ENCODE data around the gene TRAP1.

TRAP1 gene

DNA sequence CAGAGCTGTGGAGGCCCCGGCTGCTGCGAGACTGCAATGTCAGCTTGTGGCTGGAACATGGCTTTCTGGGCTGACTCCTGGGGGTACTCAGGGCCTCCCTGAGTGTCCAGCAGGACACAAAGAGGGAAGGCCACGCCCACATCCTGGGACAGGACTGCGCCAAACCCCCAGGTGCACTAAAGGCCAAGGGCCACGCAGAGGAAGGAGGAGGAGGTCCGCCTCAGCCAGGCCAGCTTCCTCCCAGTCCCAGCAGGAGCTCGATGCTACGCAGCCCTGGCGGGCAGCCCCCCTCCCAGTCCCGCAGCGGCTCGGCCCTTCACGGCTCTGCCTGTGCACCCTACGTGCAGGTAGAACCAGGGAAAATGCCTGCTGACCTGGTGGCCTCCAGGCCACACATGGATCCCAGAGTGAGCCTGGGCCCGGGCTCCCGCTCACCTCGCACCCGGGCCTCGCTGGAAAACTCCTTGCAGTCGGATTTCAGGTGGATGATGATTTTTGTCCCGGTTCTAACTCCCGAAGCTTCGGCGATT, 41.7 kb downstream of the TRAP1 start:
- H3K9me3 ChIP-seq (ENCODE audit: control insufficient read depth, low read length) = no peaks in the 10 kb centered on the region
- no peaks in the 10 kb centered on the region for H3K4me1 ChIP-seq (ENCODE audit: control insufficient read depth, insufficient read depth, low read length)
- H3K4me3 ChIP-seq (ENCODE audit: insufficient read depth, low read depth, low read length) = no peak overlapping the region
- H3K36me3 ChIP-seq (ENCODE audit: control insufficient read depth, insufficient read depth, low read length) = peaks cover 34% of the 10 kb centered on the region
- H3K27me3 ChIP-seq (ENCODE audit: control insufficient read depth, insufficient read depth, low read length, poor library complexity, severe bottlenecking) = no peaks in the 10 kb centered on the region
- no peak overlapping the region for H3K27ac ChIP-seq (ENCODE audit: insufficient read depth, low read depth, low read length, poor library complexity, severe bottlenecking)
- 92 to 93% methylated on average over 24 of the region's 24 CpGs for WGBS, 2 experiments

DNA sequence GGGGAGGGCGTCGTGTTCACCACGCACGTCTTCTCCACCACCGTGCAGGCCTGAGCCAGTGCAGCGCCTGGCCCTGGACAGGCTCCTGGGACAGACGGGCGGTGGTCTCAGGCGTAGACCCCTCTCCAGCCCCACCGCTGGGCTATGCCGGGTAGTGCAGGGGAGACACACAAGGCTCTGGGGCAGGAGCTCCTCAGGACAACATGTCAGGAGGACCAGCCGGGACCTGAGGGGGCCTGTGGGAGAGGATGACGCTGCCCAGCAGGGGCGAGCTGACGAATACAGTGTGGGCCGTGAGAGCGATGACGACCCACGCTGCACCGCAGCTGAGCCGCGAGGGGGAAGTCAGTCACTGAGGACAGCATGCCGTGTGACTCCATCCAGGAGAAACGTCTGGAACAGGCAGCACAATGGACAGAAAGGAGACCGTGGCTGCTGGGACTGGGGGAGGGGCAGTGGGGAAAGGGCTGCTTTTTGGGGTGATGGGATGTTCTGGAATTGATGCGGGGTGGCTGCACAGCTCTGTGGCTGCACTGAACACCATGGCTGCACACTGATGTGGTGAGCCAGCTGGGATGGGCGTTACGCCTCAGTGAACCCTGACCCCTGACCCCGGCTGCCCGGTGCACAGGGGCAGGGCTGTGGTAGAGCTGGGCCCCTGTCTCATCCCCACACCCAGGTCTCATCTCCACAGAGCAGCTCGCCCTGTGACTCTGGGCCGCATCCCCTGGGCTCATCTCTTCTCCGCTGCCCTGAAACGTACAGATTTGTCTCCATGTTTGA, 42.6 kb downstream of the TRAP1 start:
- Histone ChIP-seq H3K27me3 (ENCODE audit: control insufficient read depth, insufficient read depth, low read length, poor library complexity, severe bottlenecking) (no peaks in the 10 kb centered on the region), H3K4me3 (ENCODE audit: insufficient read depth, low read depth, low read length) (no peak overlapping the region), H3K4me1 (ENCODE audit: control insufficient read depth, insufficient read depth, low read length) (no peaks in the 10 kb centered on the region), H3K27ac (ENCODE audit: insufficient read depth, low read depth, low read length, poor library complexity, severe bottlenecking) (no peak overlapping the region), H3K9me3 (ENCODE audit: control insufficient read depth, low read length) (no peaks in the 10 kb centered on the region), H3K36me3 (ENCODE audit: control insufficient read depth, insufficient read depth, low read length) (peaks cover 24% of the 10 kb centered on the region)
- 93 to 94% methylated on average over 34 of the region's 34 CpGs for WGBS, 2 experiments

DNA sequence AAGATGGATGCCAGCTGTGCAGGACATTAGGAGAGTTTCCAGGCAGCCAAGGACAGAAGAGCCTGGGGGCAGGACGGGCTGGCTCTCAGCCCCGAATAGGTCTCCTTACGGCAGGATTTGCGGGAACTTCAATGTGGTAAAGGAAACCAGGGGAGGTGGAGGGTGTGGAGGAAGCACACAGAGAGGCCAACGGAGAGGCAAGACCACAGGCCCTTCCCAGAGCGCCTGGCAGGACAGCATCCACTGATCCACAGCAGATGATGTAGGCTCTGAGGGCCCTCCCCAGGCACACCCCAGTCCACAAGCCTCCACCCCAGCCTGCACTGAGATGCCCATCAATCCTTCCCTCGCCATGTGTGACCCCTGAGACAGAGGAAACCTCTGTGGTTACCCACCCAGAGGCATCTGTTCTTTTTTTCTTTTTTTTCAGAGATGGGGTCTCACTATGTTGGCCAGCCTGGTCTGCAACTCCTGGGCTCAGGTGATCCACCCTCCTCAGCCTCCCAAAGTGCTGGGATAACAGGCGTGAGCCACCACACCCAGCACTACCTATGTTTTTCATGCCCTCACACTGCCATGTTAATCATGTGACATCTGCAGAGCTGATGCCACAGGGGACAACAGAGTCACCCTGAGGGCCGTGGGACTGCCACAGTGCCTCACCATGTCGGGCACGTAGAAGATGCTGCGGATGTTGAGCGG, 43.5 kb downstream of the TRAP1 start:
- Histone ChIP-seq H3K27ac (ENCODE audit: insufficient read depth, low read depth, low read length, poor library complexity, severe bottlenecking) (no peak overlapping the region), H3K9me3 (ENCODE audit: control insufficient read depth, low read length) (no peaks in the 10 kb centered on the region), H3K4me3 (ENCODE audit: insufficient read depth, low read depth, low read length) (no peak overlapping the region), H3K27me3 (ENCODE audit: control insufficient read depth, insufficient read depth, low read length, poor library complexity, severe bottlenecking) (no peaks in the 10 kb centered on the region), H3K36me3 (ENCODE audit: control insufficient read depth, insufficient read depth, low read length) (peaks cover 18% of the 10 kb centered on the region), H3K4me1 (ENCODE audit: control insufficient read depth, insufficient read depth, low read length) (no peaks in the 10 kb centered on the region)
- WGBS, 2 experiments = 91% methylated on average over 13 of the region's 13 CpGs

DNA sequence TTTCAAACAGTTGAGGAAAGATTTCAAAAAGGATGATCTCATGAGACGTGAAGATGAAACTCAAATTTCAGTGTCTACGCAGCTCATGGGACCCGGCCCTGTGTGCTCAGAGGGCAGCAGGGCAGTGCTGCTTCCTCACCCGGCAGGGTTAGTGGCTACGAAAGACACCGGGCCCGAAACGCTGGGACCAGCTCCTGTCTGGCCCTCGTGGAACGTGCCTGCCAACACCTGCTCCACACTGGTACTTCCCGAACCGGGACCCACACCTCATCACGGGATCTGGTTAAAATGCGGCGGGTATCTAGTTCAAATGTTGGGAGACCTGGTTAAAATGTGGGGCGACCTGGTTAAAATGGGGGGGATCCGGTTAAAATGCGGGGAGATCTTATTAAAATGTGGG, 44.1 kb downstream of the TRAP1 start:
- Histone ChIP-seq H3K27me3 (ENCODE audit: control insufficient read depth, insufficient read depth, low read length, poor library complexity, severe bottlenecking) (no peaks in the 10 kb centered on the region), H3K27ac (ENCODE audit: insufficient read depth, low read depth, low read length, poor library complexity, severe bottlenecking) (no peak overlapping the region), H3K36me3 (ENCODE audit: control insufficient read depth, insufficient read depth, low read length) (peaks cover 15% of the 10 kb centered on the region), H3K4me1 (ENCODE audit: control insufficient read depth, insufficient read depth, low read length) (no peaks in the 10 kb centered on the region), H3K4me3 (ENCODE audit: insufficient read depth, low read depth, low read length) (no peak overlapping the region), H3K9me3 (ENCODE audit: control insufficient read depth, low read length) (no peaks in the 10 kb centered on the region)
- WGBS, 2 experiments = 95 to 96% methylated on average over 18 of the region's 18 CpGs

DNA sequence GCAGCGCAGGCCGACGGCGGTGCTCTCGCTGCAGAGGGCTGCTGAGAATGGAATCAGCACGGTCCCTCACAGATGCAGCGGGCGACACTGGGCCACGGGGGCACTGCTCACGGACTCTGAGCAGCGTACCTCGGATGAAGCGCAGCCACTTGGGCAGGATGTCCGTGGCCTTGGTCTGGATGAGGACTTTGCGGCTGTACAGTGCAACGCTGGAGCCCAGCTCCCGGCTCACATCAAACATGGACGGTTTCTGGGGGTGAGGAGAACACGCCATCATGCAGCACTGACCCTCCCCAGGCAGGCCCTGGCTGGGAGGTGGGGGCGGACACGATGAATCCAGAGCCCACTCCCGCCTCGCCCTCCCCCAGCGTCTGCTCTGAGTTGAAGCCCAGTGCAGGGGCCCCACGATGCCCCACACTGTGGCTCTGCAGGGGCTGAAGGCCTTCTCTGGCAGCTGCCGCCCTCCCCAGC, 44.7 kb downstream of the TRAP1 start:
- H3K27ac ChIP-seq (ENCODE audit: insufficient read depth, low read depth, low read length, poor library complexity, severe bottlenecking) = no peak overlapping the region
- no peaks in the 10 kb centered on the region for H3K9me3 ChIP-seq (ENCODE audit: control insufficient read depth, low read length)
- no peak overlapping the region for H3K4me3 ChIP-seq (ENCODE audit: insufficient read depth, low read depth, low read length)
- H3K4me1 ChIP-seq (ENCODE audit: control insufficient read depth, insufficient read depth, low read length) = no peaks in the 10 kb centered on the region
- 96% methylated on average over 26 of the region's 26 CpGs for WGBS, 2 experiments
- H3K27me3 ChIP-seq (ENCODE audit: control insufficient read depth, insufficient read depth, low read length, poor library complexity, severe bottlenecking) = no peaks in the 10 kb centered on the region
- peaks cover 15% of the 10 kb centered on the region for H3K36me3 ChIP-seq (ENCODE audit: control insufficient read depth, insufficient read depth, low read length)

DNA sequence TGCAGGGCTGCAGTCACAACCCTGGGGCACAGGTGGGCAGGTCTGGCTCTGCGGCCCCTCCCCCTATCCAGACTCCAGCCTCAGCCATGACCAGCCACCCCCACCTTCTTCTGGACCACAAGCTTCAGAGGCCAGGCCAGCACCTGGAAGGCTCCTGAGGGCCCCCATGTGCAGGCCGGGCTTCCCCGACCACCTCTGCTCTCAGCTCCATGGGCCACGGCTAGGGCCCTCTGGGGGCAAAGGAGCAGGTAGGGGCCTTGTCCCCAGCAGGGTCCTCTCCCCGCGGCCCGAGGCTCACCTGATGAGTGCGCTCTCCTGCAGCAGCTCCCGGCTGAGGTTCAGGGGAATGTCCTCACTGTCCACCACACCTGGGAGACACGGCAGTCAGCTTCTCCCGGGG, 45.9 kb downstream of the TRAP1 start:
- H3K4me3 ChIP-seq (ENCODE audit: insufficient read depth, low read depth, low read length) = no peak overlapping the region
- no peak overlapping the region for H3K27ac ChIP-seq (ENCODE audit: insufficient read depth, low read depth, low read length, poor library complexity, severe bottlenecking)
- 92 to 94% methylated on average over 11 of the region's 11 CpGs for WGBS, 2 experiments
- H3K9me3 ChIP-seq (ENCODE audit: control insufficient read depth, low read length) = no peaks in the 10 kb centered on the region
- H3K4me1 ChIP-seq (ENCODE audit: control insufficient read depth, insufficient read depth, low read length) = no peaks in the 10 kb centered on the region
- peaks cover 15% of the 10 kb centered on the region for H3K36me3 ChIP-seq (ENCODE audit: control insufficient read depth, insufficient read depth, low read length)
- H3K27me3 ChIP-seq (ENCODE audit: control insufficient read depth, insufficient read depth, low read length, poor library complexity, severe bottlenecking) = no peaks in the 10 kb centered on the region

DNA sequence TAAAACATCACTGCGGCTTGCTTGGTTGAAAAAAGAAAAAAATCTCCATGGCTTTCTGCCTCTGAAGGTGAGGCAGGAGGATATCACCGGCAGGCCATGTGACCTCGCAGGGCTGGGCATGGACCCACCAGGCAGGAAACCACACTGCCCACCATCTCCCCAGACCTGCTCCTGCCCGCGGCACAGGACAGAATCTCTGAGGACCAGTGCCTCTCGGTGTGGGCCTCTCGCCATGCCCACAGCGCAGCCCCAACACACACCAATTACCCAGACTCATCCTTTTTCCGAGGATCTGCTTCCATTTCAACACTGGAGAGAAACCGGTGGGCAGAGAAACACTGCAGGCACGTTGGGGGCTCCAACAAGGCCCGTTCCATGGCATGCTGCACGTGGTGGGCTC, 46.6 kb downstream of the TRAP1 start:
- Histone ChIP-seq H3K4me1 (ENCODE audit: control insufficient read depth, insufficient read depth, low read length) (no peaks in the 10 kb centered on the region), H3K9me3 (ENCODE audit: control insufficient read depth, low read length) (no peaks in the 10 kb centered on the region), H3K4me3 (ENCODE audit: insufficient read depth, low read depth, low read length) (no peak overlapping the region), H3K27me3 (ENCODE audit: control insufficient read depth, insufficient read depth, low read length, poor library complexity, severe bottlenecking) (no peaks in the 10 kb centered on the region), H3K27ac (ENCODE audit: insufficient read depth, low read depth, low read length, poor library complexity, severe bottlenecking) (no peak overlapping the region), H3K36me3 (ENCODE audit: control insufficient read depth, insufficient read depth, low read length) (peaks cover 15% of the 10 kb centered on the region)
- WGBS, 2 experiments = 97% methylated on average over 13 of the region's 13 CpGs

DNA sequence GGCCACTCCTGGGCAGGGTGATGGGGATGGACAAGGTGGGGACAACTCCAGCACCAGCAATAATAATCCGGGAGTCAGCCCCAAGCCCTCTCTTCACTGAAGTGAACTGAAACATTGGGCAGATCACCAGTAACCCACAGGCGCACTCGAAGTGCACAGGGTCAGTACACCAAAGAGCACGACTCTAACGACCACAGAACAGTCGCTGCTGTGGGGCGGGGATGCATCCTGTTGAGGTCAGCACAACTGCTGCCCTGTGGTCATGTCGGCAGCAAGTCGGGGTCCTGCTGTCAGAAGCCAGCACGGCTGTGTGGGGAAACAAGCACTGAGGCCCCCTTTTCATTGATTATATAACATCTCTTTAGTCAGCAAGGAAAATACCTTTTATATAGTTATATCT, 48.2 kb downstream of the TRAP1 start:
- no peaks in the 10 kb centered on the region for H3K27me3 ChIP-seq (ENCODE audit: control insufficient read depth, insufficient read depth, low read length, poor library complexity, severe bottlenecking)
- H3K4me3 ChIP-seq (ENCODE audit: insufficient read depth, low read depth, low read length) = no peak overlapping the region
- H3K9me3 ChIP-seq (ENCODE audit: control insufficient read depth, low read length) = no peaks in the 10 kb centered on the region
- H3K27ac ChIP-seq (ENCODE audit: insufficient read depth, low read depth, low read length, poor library complexity, severe bottlenecking) = no peak overlapping the region
- H3K4me1 ChIP-seq (ENCODE audit: control insufficient read depth, insufficient read depth, low read length) = no peaks in the 10 kb centered on the region
- H3K36me3 ChIP-seq (ENCODE audit: control insufficient read depth, insufficient read depth, low read length) = peaks cover 19% of the 10 kb centered on the region
- WGBS, 2 experiments = 94 to 95% methylated on average over 10 of the region's 10 CpGs

DNA sequence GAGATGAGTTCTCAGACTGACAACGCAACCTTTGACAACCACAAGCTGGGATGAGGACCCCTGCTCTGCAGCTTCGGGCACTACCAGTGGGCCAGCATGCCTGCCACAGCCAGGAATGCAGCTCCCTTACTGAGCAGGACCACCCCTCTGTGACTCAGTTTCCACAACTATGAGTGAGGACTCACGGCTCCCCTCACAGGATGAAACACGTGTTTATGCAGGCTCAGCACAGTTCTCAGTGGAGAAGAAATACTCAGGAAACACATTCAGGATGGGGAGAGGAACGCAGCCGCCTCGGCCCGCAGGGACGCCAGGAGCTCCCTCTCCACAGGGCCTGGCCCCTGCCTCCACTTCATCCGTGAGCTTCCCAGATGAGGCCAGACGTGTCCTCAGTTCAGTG, 48.7 kb downstream of the TRAP1 start:
- Histone ChIP-seq H3K9me3 (ENCODE audit: control insufficient read depth, low read length) (no peaks in the 10 kb centered on the region), H3K27me3 (ENCODE audit: control insufficient read depth, insufficient read depth, low read length, poor library complexity, severe bottlenecking) (no peaks in the 10 kb centered on the region), H3K36me3 (ENCODE audit: control insufficient read depth, insufficient read depth, low read length) (peaks cover 15% of the 10 kb centered on the region), H3K27ac (ENCODE audit: insufficient read depth, low read depth, low read length, poor library complexity, severe bottlenecking) (no peak overlapping the region), H3K4me1 (ENCODE audit: control insufficient read depth, insufficient read depth, low read length) (no peaks in the 10 kb centered on the region), H3K4me3 (ENCODE audit: insufficient read depth, low read depth, low read length) (no peak overlapping the region)
- 94 to 97% methylated on average over 11 of the region's 11 CpGs for WGBS, 2 experiments

DNA sequence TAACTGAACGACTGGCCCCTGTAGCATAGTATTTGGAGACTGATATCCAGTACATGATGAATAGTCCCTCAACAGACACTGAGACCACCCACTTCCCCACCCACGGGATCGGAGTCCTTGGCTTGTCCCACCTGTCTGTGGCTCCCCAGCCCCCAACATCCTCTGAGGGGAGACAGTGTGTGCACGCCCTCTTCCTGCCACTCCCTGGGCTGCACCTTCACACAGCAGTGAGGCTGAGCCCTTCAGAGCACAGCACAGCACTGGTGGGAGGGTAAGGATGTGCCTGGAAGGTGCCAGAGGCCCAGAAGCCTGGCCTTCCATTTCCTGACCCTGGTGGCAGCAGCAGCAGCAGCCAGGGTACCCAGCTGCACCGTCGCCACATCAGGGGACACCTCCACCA, 51.8 kb downstream of the TRAP1 start:
- H3K4me1 ChIP-seq (ENCODE audit: control insufficient read depth, insufficient read depth, low read length) = no peaks in the 10 kb centered on the region
- H3K27me3 ChIP-seq (ENCODE audit: control insufficient read depth, insufficient read depth, low read length, poor library complexity, severe bottlenecking) = no peaks in the 10 kb centered on the region
- no peak overlapping the region for H3K27ac ChIP-seq (ENCODE audit: insufficient read depth, low read depth, low read length, poor library complexity, severe bottlenecking)
- H3K9me3 ChIP-seq (ENCODE audit: control insufficient read depth, low read length) = no peaks in the 10 kb centered on the region
- no peak overlapping the region for H3K4me3 ChIP-seq (ENCODE audit: insufficient read depth, low read depth, low read length)
- 95 to 97% methylated on average over 6 of the region's 6 CpGs for WGBS, 2 experiments
- peaks cover 27% of the 10 kb centered on the region for H3K36me3 ChIP-seq (ENCODE audit: control insufficient read depth, insufficient read depth, low read length)

Data from ectodermal cell (in vitro differentiated cells).